Measurements from ENCODE around the gene FRMD5.

The FRMD5 gene

GRCh38 chr15:43903864-43904290, 291.2 kb downstream of the FRMD5 start:
- no peaks in the 10 kb centered on the region for H3K36me3 ChIP-seq (ENCODE audit: insufficient read depth, low read length)
- no peak overlapping the region for H3K9ac ChIP-seq (ENCODE audit: low read depth, low read length)
- no peaks in the 10 kb centered on the region for H3K27me3 ChIP-seq (ENCODE audit: control insufficient read depth, insufficient read depth, low read length)
- H3K4me1 ChIP-seq (ENCODE audit: control insufficient read depth, insufficient read depth, low read length), result peaks cover 4% of the 10 kb centered on the region
- H3K9me3 ChIP-seq (replicated peaks; ENCODE audit: low read length), result no peaks in the 10 kb centered on the region
- H3K4me3 ChIP-seq (ENCODE audit: low read length), result no peak overlapping the region
- H3K4me2 ChIP-seq (ENCODE audit: low read length), result peak overlapping the region; percentile 36

DNA sequence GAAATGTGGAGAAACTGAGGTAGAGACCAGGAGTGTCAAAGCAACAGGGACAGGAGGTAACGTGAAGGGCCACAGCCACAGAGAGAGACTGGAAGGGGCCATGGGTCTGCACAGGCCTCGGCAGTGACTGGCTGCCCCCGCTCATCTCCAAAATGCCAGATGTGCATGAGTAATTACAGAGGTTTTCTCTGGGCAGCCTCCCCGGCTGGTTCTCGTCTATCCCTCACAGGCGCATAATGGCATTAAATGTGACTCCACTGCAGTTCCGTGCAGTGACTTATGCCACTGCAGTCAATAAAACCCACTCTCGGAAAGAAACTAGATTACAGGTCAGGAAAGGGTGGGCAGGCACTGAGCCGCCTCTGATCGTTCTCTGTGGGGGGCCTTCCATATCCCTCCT, 293.6 kb downstream of the FRMD5 start:
- Histone ChIP-seq H3K4me2 (ENCODE audit: low read length) (no peak overlapping the region), H3K9me3 (replicated peaks; ENCODE audit: low read length) (no peaks in the 10 kb centered on the region), H3K9ac (ENCODE audit: low read depth, low read length) (no peak overlapping the region), H3K27me3 (ENCODE audit: control insufficient read depth, insufficient read depth, low read length) (no peaks in the 10 kb centered on the region), H3K4me3 (ENCODE audit: low read length) (no peak overlapping the region), H3K4me1 (ENCODE audit: control insufficient read depth, insufficient read depth, low read length) (peaks cover 4% of the 10 kb centered on the region), H3K36me3 (ENCODE audit: insufficient read depth, low read length) (no peaks in the 10 kb centered on the region)

DNA sequence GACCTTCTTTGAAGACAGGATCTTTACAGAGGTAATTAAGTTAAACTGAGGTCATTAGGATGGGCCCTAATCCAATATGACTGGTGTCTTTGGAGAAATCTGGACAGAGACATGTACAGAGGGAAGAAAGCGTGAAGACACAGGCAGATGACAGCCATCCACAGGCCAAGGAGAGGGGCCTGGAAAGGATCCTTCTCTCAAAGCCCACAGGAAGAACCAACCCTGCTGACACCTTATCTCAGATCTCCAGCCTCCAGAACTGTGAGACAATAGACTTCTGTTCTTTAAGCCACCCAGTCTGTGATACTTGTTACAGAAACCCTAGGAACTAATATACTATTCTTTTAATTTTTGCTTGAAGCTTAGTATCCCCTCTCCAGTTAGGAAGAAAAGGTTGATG, 294.1 kb downstream of the FRMD5 start:
- Histone ChIP-seq H3K4me3 (ENCODE audit: low read length) (no peak overlapping the region), H3K9ac (ENCODE audit: low read depth, low read length) (no peak overlapping the region), H3K9me3 (replicated peaks; ENCODE audit: low read length) (no peaks in the 10 kb centered on the region), H3K4me1 (ENCODE audit: control insufficient read depth, insufficient read depth, low read length) (peaks cover 4% of the 10 kb centered on the region), H3K4me2 (ENCODE audit: low read length) (no peak overlapping the region), H3K36me3 (ENCODE audit: insufficient read depth, low read length) (no peaks in the 10 kb centered on the region), H3K27me3 (ENCODE audit: control insufficient read depth, insufficient read depth, low read length) (no peaks in the 10 kb centered on the region)

DNA sequence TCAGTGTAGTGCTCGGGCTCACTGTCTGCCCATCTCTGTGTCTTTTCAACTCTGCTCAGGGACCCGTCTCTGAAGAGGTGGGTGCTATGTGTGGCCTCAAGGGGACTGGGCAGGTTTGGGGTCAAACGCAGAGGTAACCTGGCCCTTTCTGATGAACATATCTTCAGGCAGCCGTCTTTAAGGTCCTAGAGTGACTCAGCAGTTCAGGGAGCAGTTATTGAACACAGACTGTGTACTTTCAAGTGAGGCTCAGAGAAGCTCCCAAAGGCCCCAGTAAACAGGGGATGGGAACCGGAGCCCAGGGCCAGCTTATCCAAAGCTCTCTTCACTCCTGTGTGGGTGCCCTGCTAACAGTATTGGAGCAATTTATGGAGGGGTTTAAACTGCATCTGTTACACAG, 295.1 kb downstream of the FRMD5 start:
- H3K4me1 ChIP-seq (ENCODE audit: control insufficient read depth, insufficient read depth, low read length), result peaks cover 4% of the 10 kb centered on the region
- H3K9ac ChIP-seq (ENCODE audit: low read depth, low read length), result no peak overlapping the region
- no peak overlapping the region for H3K4me2 ChIP-seq (ENCODE audit: low read length)
- no peaks in the 10 kb centered on the region for H3K36me3 ChIP-seq (ENCODE audit: insufficient read depth, low read length)
- H3K9me3 ChIP-seq (replicated peaks; ENCODE audit: low read length), result no peaks in the 10 kb centered on the region
- H3K27me3 ChIP-seq (ENCODE audit: control insufficient read depth, insufficient read depth, low read length), result no peaks in the 10 kb centered on the region
- H3K4me3 ChIP-seq (ENCODE audit: low read length), result no peak overlapping the region

- no peaks in the 10 kb centered on the region for H3K27me3 ChIP-seq (ENCODE audit: control insufficient read depth, insufficient read depth, low read length)
- H3K4me2 ChIP-seq (ENCODE audit: low read length), result no peak overlapping the region
- H3K4me3 ChIP-seq (ENCODE audit: low read length), result no peak overlapping the region
- H3K36me3 ChIP-seq (ENCODE audit: insufficient read depth, low read length), result no peaks in the 10 kb centered on the region
- no peaks in the 10 kb centered on the region for H3K9me3 ChIP-seq (replicated peaks; ENCODE audit: low read length)
- no peak overlapping the region for H3K9ac ChIP-seq (ENCODE audit: low read depth, low read length)
- peaks cover under 1% of the 10 kb centered on the region for H3K4me1 ChIP-seq (ENCODE audit: control insufficient read depth, insufficient read depth, low read length)
Measured at GRCh38 chr15:43898891-43899290, 296.2 kb downstream of the FRMD5 start.

DNA sequence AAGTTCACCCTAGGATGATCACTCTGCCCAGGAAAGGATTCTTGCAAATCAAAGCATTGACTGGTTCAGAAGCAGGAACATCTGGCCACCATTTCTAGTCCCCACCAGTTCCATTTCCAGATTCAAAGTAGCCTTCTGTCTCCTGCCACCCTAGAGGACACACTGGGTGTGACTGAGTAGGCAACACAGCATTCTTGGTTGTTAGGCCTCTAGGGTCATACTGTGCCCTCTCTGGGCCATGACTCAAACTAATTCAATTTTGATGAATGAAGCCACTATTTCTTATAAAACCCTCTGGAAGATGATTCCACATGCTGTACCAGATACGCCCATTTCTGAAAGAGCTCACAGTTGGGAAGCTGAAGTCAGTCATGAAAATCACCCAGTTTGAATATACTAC, 298.5 kb downstream of the FRMD5 start:
- H3K9ac ChIP-seq (ENCODE audit: low read depth, low read length), result no peak overlapping the region
- no peaks in the 10 kb centered on the region for H3K4me1 ChIP-seq (ENCODE audit: control insufficient read depth, insufficient read depth, low read length)
- no peak overlapping the region for H3K4me2 ChIP-seq (ENCODE audit: low read length)
- H3K4me3 ChIP-seq (ENCODE audit: low read length), result no peak overlapping the region
- H3K36me3 ChIP-seq (ENCODE audit: insufficient read depth, low read length), result no peaks in the 10 kb centered on the region
- no peaks in the 10 kb centered on the region for H3K9me3 ChIP-seq (replicated peaks; ENCODE audit: low read length)
- H3K27me3 ChIP-seq (ENCODE audit: control insufficient read depth, insufficient read depth, low read length), result no peaks in the 10 kb centered on the region

GRCh38 chr15:43895586-43895985, 299.5 kb downstream of the FRMD5 start:
- H3K27me3 ChIP-seq (ENCODE audit: control insufficient read depth, insufficient read depth, low read length), result no peaks in the 10 kb centered on the region
- no peaks in the 10 kb centered on the region for H3K36me3 ChIP-seq (ENCODE audit: insufficient read depth, low read length)
- no peak overlapping the region for H3K9ac ChIP-seq (ENCODE audit: low read depth, low read length)
- no peak overlapping the region for H3K4me2 ChIP-seq (ENCODE audit: low read length)
- H3K4me3 ChIP-seq (ENCODE audit: low read length), result no peak overlapping the region
- no peaks in the 10 kb centered on the region for H3K4me1 ChIP-seq (ENCODE audit: control insufficient read depth, insufficient read depth, low read length)
- H3K9me3 ChIP-seq (replicated peaks; ENCODE audit: low read length), result no peaks in the 10 kb centered on the region

DNA sequence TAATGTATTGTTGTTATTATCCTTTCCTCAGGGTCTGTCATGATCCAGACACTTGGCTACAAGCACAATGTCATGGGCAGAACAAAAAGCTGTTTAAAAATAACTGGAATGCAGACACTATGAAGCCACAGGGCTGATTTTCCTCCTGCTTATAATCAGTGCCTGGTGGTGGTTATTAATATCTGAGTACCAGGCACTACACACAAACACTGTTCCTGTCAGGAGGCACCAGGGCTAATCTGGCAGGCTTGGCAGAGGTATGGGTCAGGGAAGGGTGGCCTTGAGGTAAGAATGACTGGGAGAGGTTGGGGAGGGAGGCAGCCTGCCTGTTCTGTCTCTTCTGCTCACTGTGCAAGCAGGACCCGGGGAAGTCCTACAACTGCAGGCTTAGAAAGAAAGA, 301.1 kb downstream of the FRMD5 start:
- H3K36me3 ChIP-seq (ENCODE audit: insufficient read depth, low read length), result no peaks in the 10 kb centered on the region
- no peaks in the 10 kb centered on the region for H3K4me1 ChIP-seq (ENCODE audit: control insufficient read depth, insufficient read depth, low read length)
- no peaks in the 10 kb centered on the region for H3K27me3 ChIP-seq (ENCODE audit: control insufficient read depth, insufficient read depth, low read length)
- no peak overlapping the region for H3K4me3 ChIP-seq (ENCODE audit: low read length)
- no peak overlapping the region for H3K4me2 ChIP-seq (ENCODE audit: low read length)
- H3K9me3 ChIP-seq (replicated peaks; ENCODE audit: low read length), result no peaks in the 10 kb centered on the region
- H3K9ac ChIP-seq (ENCODE audit: low read depth, low read length), result no peak overlapping the region

DNA sequence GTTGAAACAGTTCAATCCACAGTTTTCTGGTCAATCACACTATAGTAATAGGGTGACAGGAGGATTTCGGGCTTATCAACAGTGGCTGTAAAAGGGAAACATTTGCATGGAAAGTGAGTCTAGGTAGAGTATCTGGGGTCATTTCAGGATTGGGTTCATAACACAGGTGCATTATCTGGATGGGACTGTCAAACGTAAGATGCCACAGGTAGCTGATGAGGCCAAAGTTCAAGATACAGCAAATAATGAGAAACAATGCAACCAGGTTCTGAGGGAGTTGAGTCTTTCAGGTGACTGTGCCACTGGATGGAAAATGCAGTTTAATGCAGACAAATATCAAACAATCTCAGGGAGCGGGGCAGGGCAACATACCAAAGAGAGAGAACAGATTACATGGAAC, 306.0 kb downstream of the FRMD5 start:
- Histone ChIP-seq H3K36me3 (ENCODE audit: insufficient read depth, low read length) (no peaks in the 10 kb centered on the region), H3K4me3 (ENCODE audit: low read length) (no peak overlapping the region), H3K27me3 (ENCODE audit: control insufficient read depth, insufficient read depth, low read length) (no peaks in the 10 kb centered on the region), H3K9ac (ENCODE audit: low read depth, low read length) (no peak overlapping the region), H3K4me2 (ENCODE audit: low read length) (no peak overlapping the region), H3K9me3 (replicated peaks; ENCODE audit: low read length) (no peaks in the 10 kb centered on the region), H3K4me1 (ENCODE audit: control insufficient read depth, insufficient read depth, low read length) (no peaks in the 10 kb centered on the region)

DNA sequence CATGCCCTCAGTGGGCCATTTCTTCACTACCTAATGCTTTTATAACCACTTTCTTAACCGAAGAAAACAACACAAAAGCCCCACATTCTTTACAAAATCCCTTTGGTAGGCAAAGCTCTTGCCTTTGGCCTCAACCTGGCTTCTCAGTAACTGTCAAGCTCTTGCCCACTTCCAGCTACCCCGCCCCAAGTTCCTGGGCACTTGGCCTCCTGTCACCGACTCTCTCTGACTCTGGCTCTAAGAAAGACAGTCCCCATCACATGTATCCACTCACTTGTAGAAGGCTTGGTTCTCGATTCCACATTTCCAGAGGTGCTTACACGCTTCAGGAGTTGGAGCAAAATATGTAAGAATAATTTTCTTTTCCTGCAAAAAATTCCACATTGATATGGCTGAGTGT, 307.2 kb downstream of the FRMD5 start:
- no peak overlapping the region for H3K4me2 ChIP-seq (ENCODE audit: low read length)
- H3K9me3 ChIP-seq (replicated peaks; ENCODE audit: low read length), result no peaks in the 10 kb centered on the region
- H3K4me1 ChIP-seq (ENCODE audit: control insufficient read depth, insufficient read depth, low read length), result no peaks in the 10 kb centered on the region
- peaks cover 5% of the 10 kb centered on the region for H3K36me3 ChIP-seq (ENCODE audit: insufficient read depth, low read length)
- no peaks in the 10 kb centered on the region for H3K27me3 ChIP-seq (ENCODE audit: control insufficient read depth, insufficient read depth, low read length)
- no peak overlapping the region for H3K4me3 ChIP-seq (ENCODE audit: low read length)
- no peak overlapping the region for H3K9ac ChIP-seq (ENCODE audit: low read depth, low read length)

- H3K9ac ChIP-seq (ENCODE audit: low read depth, low read length), result no peak overlapping the region
- H3K4me3 ChIP-seq (ENCODE audit: low read length), result no peak overlapping the region
- H3K4me1 ChIP-seq (ENCODE audit: control insufficient read depth, insufficient read depth, low read length), result no peaks in the 10 kb centered on the region
- no peaks in the 10 kb centered on the region for H3K27me3 ChIP-seq (ENCODE audit: control insufficient read depth, insufficient read depth, low read length)
- no peak overlapping the region for H3K4me2 ChIP-seq (ENCODE audit: low read length)
- no peaks in the 10 kb centered on the region for H3K9me3 ChIP-seq (replicated peaks; ENCODE audit: low read length)
- peaks cover 5% of the 10 kb centered on the region for H3K36me3 ChIP-seq (ENCODE audit: insufficient read depth, low read length)
Measured at GRCh38 chr15:43886558-43886957, 308.5 kb downstream of the FRMD5 start.

GRCh38 chr15:43883571-43883970, 311.5 kb downstream of the FRMD5 start:
- Histone ChIP-seq H3K9ac (ENCODE audit: low read depth, low read length) (no peak overlapping the region), H3K27me3 (ENCODE audit: control insufficient read depth, insufficient read depth, low read length) (no peaks in the 10 kb centered on the region), H3K4me1 (ENCODE audit: control insufficient read depth, insufficient read depth, low read length) (no peaks in the 10 kb centered on the region), H3K4me3 (ENCODE audit: low read length) (no peak overlapping the region), H3K9me3 (replicated peaks; ENCODE audit: low read length) (no peaks in the 10 kb centered on the region), H3K36me3 (ENCODE audit: insufficient read depth, low read length) (peaks cover 5% of the 10 kb centered on the region), H3K4me2 (ENCODE audit: low read length) (no peak overlapping the region)

Data from skeletal muscle satellite cell (primary cell).